Nephron (organoid): Measurements from ENCODE around the gene HVCN1.
"Not testable (repeated sequence)": the region's sequence is repeated elsewhere in the genome, so short reads cannot be mapped to it uniquely, and the experiment has no call there.

Source experiments
- H3K27ac Mint-ChIP-seq, 3 experiments: 2 replicates each; pipeline ENCODE4 v1.8.0; 2020; ENCODE audit warnings: mixed read lengths in 3 of 3, mild to moderate bottlenecking in 2 of 3, moderate library complexity in 1 of 3
- H3K27me3 Mint-ChIP-seq: 2 replicates; pipeline ENCODE4 v1.8.0; 2021; ENCODE audit warnings: low read depth, mild to moderate bottlenecking, moderate library complexity, mixed read lengths
- H3K36me3 Mint-ChIP-seq: 2 replicates; pipeline ENCODE4 v1.8.0; 2020; ENCODE audit warnings: low read depth, mixed read lengths
- H3K4me1 Mint-ChIP-seq: 2 replicates; pipeline ENCODE4 v1.8.0; 2020; ENCODE audit warnings: mixed read lengths
- H3K4me3 Mint-ChIP-seq, 3 experiments: 2 replicates each; pipeline ENCODE4 v1.8.0; 2020; ENCODE audit warnings: mild to moderate bottlenecking in 3 of 3, mixed read lengths in 3 of 3, moderate library complexity in 2 of 3
- H3K9me3 Mint-ChIP-seq: 2 replicates; pipeline ENCODE4 v1.8.0; 2020; ENCODE audit warnings: mixed read lengths
- CTCF ChIP-seq, 3 experiments: fragments of 200-600 bp; sonication (generic); IDR thresholded peaks; one replicate each; pipeline ENCODE4 v1.5.0; 2021; ENCODE audit warnings: antibody characterized with exemption in 3 of 3; ENCODE audit not compliant: unreplicated experiment in 3 of 3

The HVCN1 gene, protein sequence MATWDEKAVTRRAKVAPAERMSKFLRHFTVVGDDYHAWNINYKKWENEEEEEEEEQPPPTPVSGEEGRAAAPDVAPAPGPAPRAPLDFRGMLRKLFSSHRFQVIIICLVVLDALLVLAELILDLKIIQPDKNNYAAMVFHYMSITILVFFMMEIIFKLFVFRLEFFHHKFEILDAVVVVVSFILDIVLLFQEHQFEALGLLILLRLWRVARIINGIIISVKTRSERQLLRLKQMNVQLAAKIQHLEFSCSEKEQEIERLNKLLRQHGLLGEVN

GRCh38 chr12:110688446-110689280 lies at the start of gene HVCN1:
TSS of gene HVCN1 (minus strand) at chr12:110689115. CDS start at chr12:110683245, 5,870 bp downstream.
- peaks cover 10% of the 10 kb centered on the region for H3K4me1 Mint-ChIP-seq
- peaks cover 13% of the 10 kb centered on the region for H3K9me3 Mint-ChIP-seq
- H3K36me3 Mint-ChIP-seq: peaks cover 19% of the 10 kb centered on the region
- peak within 1 kb of the TSS; percentile 84 to 91 (median 91) for H3K4me3 Mint-ChIP-seq
- TF ChIP-seq CTCF (IDR thresholded peaks at IDR 0.05; ENCODE audit: unreplicated experiment in 3 of 3): no peak
- H3K27me3 Mint-ChIP-seq: peaks cover 20% of the 10 kb centered on the region
- H3K27ac Mint-ChIP-seq: peak within 1 kb of the TSS; percentile 80 to 90 (median 88)

DNA sequence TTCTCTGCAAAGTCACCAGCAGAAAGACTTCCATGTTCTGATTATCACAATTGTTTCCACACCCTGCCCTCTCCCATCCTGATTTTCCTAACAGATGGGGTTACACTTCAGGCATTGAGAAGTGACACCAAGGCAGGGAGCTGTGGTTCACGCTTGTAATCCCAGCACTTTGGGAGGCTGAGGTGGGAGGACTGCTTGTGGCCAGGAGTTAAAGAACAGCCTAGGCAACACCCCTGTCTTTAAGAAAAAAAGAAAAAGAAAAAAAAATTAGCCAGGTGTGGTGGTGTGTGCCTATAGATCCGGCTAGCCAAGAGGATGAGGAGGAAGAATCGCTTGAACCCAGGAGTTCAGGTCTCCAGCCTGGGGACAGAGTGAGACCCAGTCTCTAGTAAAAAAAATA lies 48.6 kb upstream of the HVCN1 start:
- Mint-ChIP-seq H3K4me3 (peak overlapping the region in 1 of 3 experiments; percentile 10), H3K4me1 (peaks cover 48% of the 10 kb centered on the region), H3K36me3 (peaks cover 26% of the 10 kb centered on the region), H3K9me3 (no peaks in the 10 kb centered on the region), H3K27me3 (no peaks in the 10 kb centered on the region), H3K27ac (no peak overlapping the region)
- TF ChIP-seq CTCF (IDR thresholded peaks at IDR 0.05; ENCODE audit: unreplicated experiment in 3 of 3): no peak

DNA sequence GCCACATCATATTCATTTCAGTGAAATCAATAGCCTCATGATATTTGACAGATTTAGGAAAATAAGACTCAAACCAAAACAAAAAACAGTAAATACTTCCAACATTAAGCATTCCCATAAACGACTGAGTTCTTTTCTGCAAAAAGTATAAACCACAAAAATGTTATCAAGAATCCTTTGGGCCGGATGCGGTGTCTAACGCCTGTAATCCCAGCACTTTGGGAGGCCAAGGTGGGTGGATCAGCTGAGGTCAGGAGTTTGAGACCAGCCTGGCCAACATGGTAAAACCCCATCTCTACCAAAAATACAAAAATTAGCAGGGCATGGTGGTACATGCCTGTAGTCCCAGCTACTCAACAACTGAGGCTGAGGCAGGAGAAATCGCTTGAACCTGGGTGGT lies 48.1 kb upstream of the HVCN1 start:
- not testable (repeated sequence) for H3K27ac Mint-ChIP-seq
- peaks cover 54% of the 10 kb centered on the region for H3K4me1 Mint-ChIP-seq

DNA sequence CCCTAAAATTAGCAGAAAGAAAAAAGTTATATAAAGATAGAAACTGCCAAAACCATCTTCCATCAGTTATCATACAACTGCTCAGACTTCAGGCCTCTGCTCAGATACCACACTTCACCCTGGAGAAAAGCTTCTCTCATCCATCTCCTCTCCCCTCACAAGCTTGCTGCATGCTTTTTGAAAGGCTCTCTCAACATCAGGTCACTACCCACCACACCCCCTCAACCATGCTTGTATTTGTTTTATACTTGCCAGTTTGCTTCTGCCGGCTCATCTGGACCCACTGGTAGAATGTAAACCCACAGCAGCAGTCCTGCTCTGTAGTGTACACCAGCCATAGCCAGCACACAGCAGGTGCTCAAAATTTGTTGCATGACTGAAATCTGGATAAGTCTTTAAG lies 45.0 kb upstream of the HVCN1 start:
- peaks cover 55% of the 10 kb centered on the region for H3K36me3 Mint-ChIP-seq
- H3K27me3 Mint-ChIP-seq: no peaks in the 10 kb centered on the region
- no peaks in the 10 kb centered on the region for H3K9me3 Mint-ChIP-seq
- no peak for TF ChIP-seq CTCF (IDR thresholded peaks at IDR 0.05; ENCODE audit: unreplicated experiment in 3 of 3)
- H3K4me3 Mint-ChIP-seq: no peak overlapping the region
- no peak overlapping the region for H3K27ac Mint-ChIP-seq
- peaks cover 34% of the 10 kb centered on the region for H3K4me1 Mint-ChIP-seq

More for the DNA sequence above, 48.1 kb upstream of the HVCN1 start:
- H3K27me3 Mint-ChIP-seq, H3K9me3 Mint-ChIP-seq, H3K4me3 Mint-ChIP-seq: not testable (repeated sequence)
- H3K36me3 Mint-ChIP-seq: peaks cover 31% of the 10 kb centered on the region

- Mint-ChIP-seq H3K4me3 (no peak overlapping the region), H3K36me3 (peaks cover 56% of the 10 kb centered on the region), H3K27ac (no peak overlapping the region), H3K9me3 (no peaks in the 10 kb centered on the region), H3K4me1 (peaks cover 27% of the 10 kb centered on the region), H3K27me3 (no peaks in the 10 kb centered on the region)
- no peak for TF ChIP-seq CTCF (IDR thresholded peaks at IDR 0.05; ENCODE audit: unreplicated experiment in 3 of 3)
Observed at GRCh38 chr12:110733089-110733715, 44.3 kb upstream of the HVCN1 start.

- H3K4me1 Mint-ChIP-seq: peaks cover 26% of the 10 kb centered on the region
- H3K36me3 Mint-ChIP-seq: peaks cover 59% of the 10 kb centered on the region
- H3K27me3 Mint-ChIP-seq: no peaks in the 10 kb centered on the region
- H3K27ac Mint-ChIP-seq: no peak overlapping the region
- no peak overlapping the region for H3K4me3 Mint-ChIP-seq
- no peaks in the 10 kb centered on the region for H3K9me3 Mint-ChIP-seq
- no peak for TF ChIP-seq CTCF (IDR thresholded peaks at IDR 0.05; ENCODE audit: unreplicated experiment in 3 of 3)
Observed at GRCh38 chr12:110732572-110732971, 43.7 kb upstream of the HVCN1 start.
